ENCODE measurements around the gene TTC38. TPM values are rescaled to one million over a fixed set of nuclear protein-coding genes. Genes with fewer than 3 reads are reported as not detected.

The TTC38 gene
- total RNA-seq, 1 donor from 2014 or later = 60.7 TPM

GRCh38 chr22:46276563-46276962 is 8.8 kb downstream of the TTC38 start:
- TF ChIP-seq CTCF (conservative IDR thresholded peaks at IDR 0.05; ENCODE audit: low read depth, low read length) = no peak
- no peak for DNase-seq (ENCODE audit: low read depth)
- no peak overlapping the region for H3K4me3 ChIP-seq (ENCODE audit: low read depth, low read length)

- no peak overlapping the region for H3K4me3 ChIP-seq (ENCODE audit: low read depth, low read length)
- TF ChIP-seq CTCF (conservative IDR thresholded peaks at IDR 0.05; ENCODE audit: low read depth, low read length) = no peak
- DNase-seq (ENCODE audit: low read depth) = no peak
Observed at GRCh38 chr22:46278656-46279645, 11.1 kb downstream of the TTC38 start.

- no peak for DNase-seq (ENCODE audit: low read depth)
- no peak for TF ChIP-seq CTCF (conservative IDR thresholded peaks at IDR 0.05; ENCODE audit: low read depth, low read length)
- H3K4me3 ChIP-seq (ENCODE audit: low read depth, low read length) = no peak overlapping the region
Observed at GRCh38 chr22:46280063-46280817, 12.4 kb downstream of the TTC38 start.

GRCh38 chr22:46280999-46281623 is 13.3 kb downstream of the TTC38 start:
- H3K4me3 ChIP-seq (ENCODE audit: low read depth, low read length) = no peak overlapping the region
- no peak for TF ChIP-seq CTCF (conservative IDR thresholded peaks at IDR 0.05; ENCODE audit: low read depth, low read length)

GRCh38 chr22:46281866-46282678 is 14.3 kb downstream of the TTC38 start:
- no peak for DNase-seq (ENCODE audit: low read depth)
- H3K4me3 ChIP-seq (ENCODE audit: low read depth, low read length) = no peak overlapping the region
- TF ChIP-seq CTCF (conservative IDR thresholded peaks at IDR 0.05; ENCODE audit: low read depth, low read length) = no peak

More at GRCh38 chr22:46280999-46281623, 13.3 kb downstream of the TTC38 start:
- DNase-seq (ENCODE audit: low read depth) = no peak

GRCh38 chr22:46286006-46286405 is 18.2 kb downstream of the TTC38 start:
- no peak overlapping the region for H3K4me3 ChIP-seq (ENCODE audit: low read depth, low read length)
- DNase-seq (ENCODE audit: low read depth) = no peak
- no peak for TF ChIP-seq CTCF (conservative IDR thresholded peaks at IDR 0.05; ENCODE audit: low read depth, low read length)

Data from epithelial cell of proximal tubule (primary cell).